HL-60 (cell line): ENCODE measurements around the gene GLIPR1L1.
A peak's percentile ranks its signal among the peaks of the same experiment; 100 is the strongest.

Source experiments
- DNase-seq, 2 experiments: peaks; one replicate each; pipeline ENCODE4 v3.0.0-alpha.2; 2010 to 2020; ENCODE audit warnings: low read depth in 1 of 2, low spot score in 1 of 2
- H3K27ac ChIP-seq: fragments of 250-450 bp; sonication (Bioruptor Pico); replicated peaks from 2 replicates; pipeline ENCODE4 v1.5.1; 2020; ENCODE audit warnings: mild to moderate bottlenecking, moderate library complexity
- H3K27me3 ChIP-seq: fragments of 250-450 bp; sonication (Bioruptor Pico); 2 replicates; pipeline ENCODE4 v1.5.1; 2021; ENCODE audit warnings: mild to moderate bottlenecking, moderate library complexity; ENCODE audit not compliant: insufficient read depth, poor library complexity, severe bottlenecking
- H3K4me3 ChIP-seq: replicated peaks from 2 replicates; pipeline ENCODE4 v1.5.1; 2011; ENCODE audit warnings: mild to moderate bottlenecking, control low read depth, low read length; ENCODE audit not compliant: insufficient read depth
- GABPA ChIP-seq: IDR thresholded peaks from 2 replicates; pipeline ENCODE4 v1.6.1; 2012; ENCODE audit warnings: low read depth
- POLR2AphosphoS5 ChIP-seq: IDR thresholded peaks from 2 replicates; pipeline ENCODE4 v1.6.1; 2012; ENCODE audit warnings: low read depth
- SPI1 ChIP-seq: IDR thresholded peaks from 2 replicates; pipeline ENCODE4 v1.6.1; 2012; ENCODE audit warnings: low read depth, mild to moderate bottlenecking, borderline replicate concordance
- long read RNA-seq: library from polyadenylated mRNA; unstranded; transcript quantifications from one replicate; pipeline ENCODE4 v2.0.0, GENCODE V29; 2020
- TF ChIP-seq, protein P1 (sequence below): IDR thresholded peaks from one replicate; pipeline ENCODE4 v1.5.1; 2011; ENCODE audit warnings: low read length, control low read depth, inconsistent platforms; ENCODE audit not compliant: insufficient read depth
- TF ChIP-seq, protein P2 (sequence below): IDR thresholded peaks from 2 replicates; pipeline ENCODE4 v1.6.1; 2012; ENCODE audit warnings: low read depth; ENCODE audit not compliant: insufficient replicate concordance

GLIPR1L1 gene, protein sequence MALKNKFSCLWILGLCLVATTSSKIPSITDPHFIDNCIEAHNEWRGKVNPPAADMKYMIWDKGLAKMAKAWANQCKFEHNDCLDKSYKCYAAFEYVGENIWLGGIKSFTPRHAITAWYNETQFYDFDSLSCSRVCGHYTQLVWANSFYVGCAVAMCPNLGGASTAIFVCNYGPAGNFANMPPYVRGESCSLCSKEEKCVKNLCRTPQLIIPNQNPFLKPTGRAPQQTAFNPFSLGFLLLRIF
- long read RNA-seq: 0 reads

DNA sequence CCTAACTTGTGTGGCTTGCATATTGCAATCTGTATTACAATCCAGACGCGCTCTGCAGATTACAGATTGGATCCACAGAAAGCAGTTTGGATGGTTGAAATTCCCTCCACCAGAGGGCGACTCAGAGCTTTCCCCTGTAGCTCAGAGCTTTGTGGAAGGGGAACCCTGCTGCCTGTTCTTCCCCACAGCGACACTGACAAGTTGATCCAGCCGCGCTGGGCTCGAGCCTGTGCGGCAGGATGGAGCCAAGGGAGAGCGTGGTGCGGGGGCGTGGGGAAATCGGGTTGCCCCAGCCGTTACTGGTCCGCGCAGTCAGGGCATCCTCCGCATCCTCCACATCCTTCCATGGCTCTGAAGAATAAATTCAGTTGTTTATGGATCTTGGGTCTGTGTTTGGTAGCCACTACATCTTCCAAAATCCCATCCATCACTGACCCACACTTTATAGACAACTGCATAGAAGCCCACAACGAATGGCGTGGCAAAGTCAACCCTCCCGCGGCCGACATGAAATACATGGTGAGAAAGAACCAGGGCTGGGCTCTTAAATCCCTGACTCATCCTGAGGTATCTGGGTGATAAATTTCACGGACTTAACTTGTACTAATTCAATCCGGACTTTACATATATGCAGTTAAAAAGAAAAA lies at the start of gene GLIPR1L1:
Gene GLIPR1L1 (plus strand): TSS at position 287 of the 647 bp plus-strand sequence. CDS start 59 bp downstream, at position 346.
- Histone ChIP-seq H3K27ac (no peak within 1 kb of the TSS), H3K4me3 (peak within 1 kb of the TSS; percentile 47), H3K27me3 (no peaks in the 10 kb centered on the region)
- TF ChIP-seq SPI1 (peak; percentile 36; the same call in 1 of the 2 replicates), POLR2AphosphoS5 (no peak)
- TF ChIP-seq, protein P1, sequence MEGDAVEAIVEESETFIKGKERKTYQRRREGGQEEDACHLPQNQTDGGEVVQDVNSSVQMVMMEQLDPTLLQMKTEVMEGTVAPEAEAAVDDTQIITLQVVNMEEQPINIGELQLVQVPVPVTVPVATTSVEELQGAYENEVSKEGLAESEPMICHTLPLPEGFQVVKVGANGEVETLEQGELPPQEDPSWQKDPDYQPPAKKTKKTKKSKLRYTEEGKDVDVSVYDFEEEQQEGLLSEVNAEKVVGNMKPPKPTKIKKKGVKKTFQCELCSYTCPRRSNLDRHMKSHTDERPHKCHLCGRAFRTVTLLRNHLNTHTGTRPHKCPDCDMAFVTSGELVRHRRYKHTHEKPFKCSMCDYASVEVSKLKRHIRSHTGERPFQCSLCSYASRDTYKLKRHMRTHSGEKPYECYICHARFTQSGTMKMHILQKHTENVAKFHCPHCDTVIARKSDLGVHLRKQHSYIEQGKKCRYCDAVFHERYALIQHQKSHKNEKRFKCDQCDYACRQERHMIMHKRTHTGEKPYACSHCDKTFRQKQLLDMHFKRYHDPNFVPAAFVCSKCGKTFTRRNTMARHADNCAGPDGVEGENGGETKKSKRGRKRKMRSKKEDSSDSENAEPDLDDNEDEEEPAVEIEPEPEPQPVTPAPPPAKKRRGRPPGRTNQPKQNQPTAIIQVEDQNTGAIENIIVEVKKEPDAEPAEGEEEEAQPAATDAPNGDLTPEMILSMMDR: peak; percentile 72
- DNase-seq: peak; percentile 40 to 88

DNA sequence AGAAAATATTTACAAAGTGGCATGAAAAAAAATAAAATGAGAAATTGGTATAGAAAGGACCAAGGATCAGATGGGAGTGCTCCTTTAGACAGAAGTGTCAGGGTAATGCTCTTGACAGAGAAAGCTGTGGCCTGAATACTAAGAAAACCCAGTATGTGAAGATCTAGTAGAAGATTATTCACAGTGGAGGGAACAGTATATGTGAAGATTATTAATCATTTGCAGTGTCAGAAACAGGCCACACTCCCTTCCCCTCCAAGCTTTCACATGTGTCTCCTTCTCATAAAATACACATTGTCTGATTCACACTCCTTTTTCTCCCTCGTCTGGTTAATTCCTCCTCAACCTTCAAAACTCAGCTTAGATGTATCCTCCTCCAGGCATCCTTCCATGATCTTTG lies 45.6 kb upstream of the GLIPR1L1 start:
- no peak for DNase-seq
- Histone ChIP-seq H3K4me3 (no peak overlapping the region), H3K27me3 (no peaks in the 10 kb centered on the region), H3K27ac (no peak overlapping the region)
- TF ChIP-seq, protein P1: no peak
- TF ChIP-seq GABPA: no peak
- TF ChIP-seq, protein P2, sequence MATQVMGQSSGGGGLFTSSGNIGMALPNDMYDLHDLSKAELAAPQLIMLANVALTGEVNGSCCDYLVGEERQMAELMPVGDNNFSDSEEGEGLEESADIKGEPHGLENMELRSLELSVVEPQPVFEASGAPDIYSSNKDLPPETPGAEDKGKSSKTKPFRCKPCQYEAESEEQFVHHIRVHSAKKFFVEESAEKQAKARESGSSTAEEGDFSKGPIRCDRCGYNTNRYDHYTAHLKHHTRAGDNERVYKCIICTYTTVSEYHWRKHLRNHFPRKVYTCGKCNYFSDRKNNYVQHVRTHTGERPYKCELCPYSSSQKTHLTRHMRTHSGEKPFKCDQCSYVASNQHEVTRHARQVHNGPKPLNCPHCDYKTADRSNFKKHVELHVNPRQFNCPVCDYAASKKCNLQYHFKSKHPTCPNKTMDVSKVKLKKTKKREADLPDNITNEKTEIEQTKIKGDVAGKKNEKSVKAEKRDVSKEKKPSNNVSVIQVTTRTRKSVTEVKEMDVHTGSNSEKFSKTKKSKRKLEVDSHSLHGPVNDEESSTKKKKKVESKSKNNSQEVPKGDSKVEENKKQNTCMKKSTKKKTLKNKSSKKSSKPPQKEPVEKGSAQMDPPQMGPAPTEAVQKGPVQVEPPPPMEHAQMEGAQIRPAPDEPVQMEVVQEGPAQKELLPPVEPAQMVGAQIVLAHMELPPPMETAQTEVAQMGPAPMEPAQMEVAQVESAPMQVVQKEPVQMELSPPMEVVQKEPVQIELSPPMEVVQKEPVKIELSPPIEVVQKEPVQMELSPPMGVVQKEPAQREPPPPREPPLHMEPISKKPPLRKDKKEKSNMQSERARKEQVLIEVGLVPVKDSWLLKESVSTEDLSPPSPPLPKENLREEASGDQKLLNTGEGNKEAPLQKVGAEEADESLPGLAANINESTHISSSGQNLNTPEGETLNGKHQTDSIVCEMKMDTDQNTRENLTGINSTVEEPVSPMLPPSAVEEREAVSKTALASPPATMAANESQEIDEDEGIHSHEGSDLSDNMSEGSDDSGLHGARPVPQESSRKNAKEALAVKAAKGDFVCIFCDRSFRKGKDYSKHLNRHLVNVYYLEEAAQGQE: no peak

DNA sequence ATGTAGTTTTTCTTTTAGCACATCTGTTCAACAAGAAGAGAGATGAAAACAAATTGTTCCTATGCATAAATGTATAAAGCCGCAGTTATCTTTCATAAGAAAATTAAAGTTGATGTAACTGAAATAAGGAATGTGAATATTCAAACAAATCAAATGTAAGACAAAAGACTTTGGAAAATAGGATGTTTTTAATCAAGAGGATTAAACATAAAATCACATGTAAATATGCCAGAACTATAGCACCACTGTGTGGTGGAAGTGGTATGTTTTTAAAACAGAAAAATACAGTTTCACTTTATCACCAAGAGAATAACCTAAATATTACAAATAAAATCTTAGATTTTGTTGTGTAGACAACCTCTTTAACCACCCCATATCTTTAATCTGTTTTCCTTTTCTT lies 44.7 kb upstream of the GLIPR1L1 start:
- Histone ChIP-seq H3K27ac (no peak overlapping the region), H3K4me3 (no peak overlapping the region), H3K27me3 (no peaks in the 10 kb centered on the region)
- TF ChIP-seq POLR2AphosphoS5: no peak
- no peak for TF ChIP-seq GABPA
- no peak for DNase-seq

DNA sequence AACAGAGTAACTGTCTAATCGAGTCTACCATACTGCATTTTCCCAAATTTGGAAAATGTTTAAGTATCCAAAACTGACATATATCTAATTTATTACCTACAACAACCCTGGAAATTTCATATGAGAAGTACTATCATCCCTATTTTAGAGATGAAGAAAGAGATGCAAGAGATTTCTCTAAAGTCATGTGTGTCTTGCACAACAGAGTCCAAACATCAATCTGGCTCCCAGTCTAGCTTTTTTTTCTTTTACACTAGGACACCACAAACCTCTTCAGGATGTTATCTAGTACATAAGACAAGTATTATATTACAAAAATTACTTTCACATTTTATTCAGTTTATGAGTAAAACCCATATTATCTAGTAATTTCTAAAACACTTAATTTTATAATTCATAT lies 43.5 kb upstream of the GLIPR1L1 start:
- Histone ChIP-seq H3K27ac (no peak overlapping the region), H3K4me3 (no peak overlapping the region), H3K27me3 (no peaks in the 10 kb centered on the region)
- no peak for TF ChIP-seq POLR2AphosphoS5
- TF ChIP-seq SPI1: no peak
- TF ChIP-seq, protein P1: no peak
- DNase-seq: no peak

DNA sequence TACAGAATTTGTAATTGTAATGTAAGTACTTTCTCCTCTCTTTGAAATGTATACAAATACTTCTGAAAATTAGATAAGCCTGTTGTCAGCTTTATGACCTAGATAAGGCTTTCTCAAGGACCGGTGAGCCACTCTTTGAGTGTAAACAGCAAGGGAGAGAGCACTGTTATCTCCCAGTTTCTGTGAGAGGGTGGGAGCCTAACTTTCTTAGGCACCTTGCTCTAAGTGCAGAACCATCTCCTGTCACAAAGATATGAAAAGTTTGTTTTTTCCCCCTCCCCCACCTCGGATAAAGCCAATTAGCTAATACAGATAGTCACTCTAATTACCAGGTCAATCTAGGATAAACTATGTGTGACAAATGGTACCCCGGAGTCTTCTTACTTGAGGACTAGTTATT lies 40.1 kb upstream of the GLIPR1L1 start:
- no peak overlapping the region for H3K4me3 ChIP-seq

More for the DNA sequence above, 40.1 kb upstream of the GLIPR1L1 start:
- Histone ChIP-seq H3K27ac (no peak overlapping the region), H3K27me3 (no peaks in the 10 kb centered on the region)
- no peak for DNase-seq
- TF ChIP-seq SPI1 (no peak), POLR2AphosphoS5 (no peak), GABPA (no peak)
- TF ChIP-seq, protein P2: no peak
- TF ChIP-seq, protein P1: no peak
